PFSK-1 (cell line): ENCODE data around the gene BLCAP.

Source experiments
- FOXP2 ChIP-seq: optimal IDR thresholded peaks from 2 replicates; pipeline ENCODE3; 2011; ENCODE audit warnings: borderline replicate concordance, control low read depth, inconsistent platforms; ENCODE audit not compliant: insufficient read depth; ENCODE audit errors: extremely low read length, extremely low read depth
- POLR2AphosphoS5 ChIP-seq: IDR thresholded peaks from 2 replicates; pipeline ENCODE4 v1.6.1; 2012; ENCODE audit warnings: low read depth, mild to moderate bottlenecking, control low read depth, low read length, moderate library complexity
- SIN3A ChIP-seq: IDR thresholded peaks from 2 replicates; pipeline ENCODE4 v1.6.1; 2012; ENCODE audit warnings: mild to moderate bottlenecking, low read length, moderate library complexity, borderline replicate concordance; ENCODE audit not compliant: insufficient read depth
- TAF1 ChIP-seq: IDR thresholded peaks from 2 replicates; pipeline ENCODE4 v1.6.1; 2012; ENCODE audit warnings: low read length, control low read depth, borderline replicate concordance; ENCODE audit not compliant: insufficient read depth
- TF ChIP-seq, protein P1 (sequence below), 2 experiments: IDR thresholded peaks; 2 replicates each; pipeline versions ENCODE4 v1.6.1 to v1.8.0; 2011 to 2012; ENCODE audit warnings: low read depth in 2 of 2, low read length in 2 of 2, control low read depth in 1 of 2, inconsistent platforms in 1 of 2, mild to moderate bottlenecking in 1 of 2, moderate library complexity in 1 of 2; ENCODE audit not compliant: insufficient read depth in 1 of 2

Gene BLCAP

DNA sequence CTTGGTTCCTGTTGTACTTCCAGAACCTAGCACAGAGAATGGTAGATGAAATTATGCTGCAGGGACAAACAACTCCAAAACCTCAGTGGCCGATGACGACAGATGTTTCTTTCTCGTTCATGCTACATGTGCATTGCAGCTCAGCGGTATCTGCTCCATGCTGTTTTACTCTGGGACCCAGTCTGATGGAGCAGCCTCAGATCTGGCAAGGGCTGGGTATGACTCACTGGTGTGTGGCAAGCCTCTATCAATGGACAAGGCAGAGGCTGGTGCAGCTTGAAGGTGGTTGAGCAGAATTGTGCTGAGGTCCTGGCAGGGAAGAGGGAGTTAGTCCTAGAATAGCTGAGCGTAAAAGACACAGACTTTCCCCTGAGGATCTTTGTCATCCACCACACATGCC lies 10.3 kb upstream of the BLCAP start:
- TF ChIP-seq, protein P1, sequence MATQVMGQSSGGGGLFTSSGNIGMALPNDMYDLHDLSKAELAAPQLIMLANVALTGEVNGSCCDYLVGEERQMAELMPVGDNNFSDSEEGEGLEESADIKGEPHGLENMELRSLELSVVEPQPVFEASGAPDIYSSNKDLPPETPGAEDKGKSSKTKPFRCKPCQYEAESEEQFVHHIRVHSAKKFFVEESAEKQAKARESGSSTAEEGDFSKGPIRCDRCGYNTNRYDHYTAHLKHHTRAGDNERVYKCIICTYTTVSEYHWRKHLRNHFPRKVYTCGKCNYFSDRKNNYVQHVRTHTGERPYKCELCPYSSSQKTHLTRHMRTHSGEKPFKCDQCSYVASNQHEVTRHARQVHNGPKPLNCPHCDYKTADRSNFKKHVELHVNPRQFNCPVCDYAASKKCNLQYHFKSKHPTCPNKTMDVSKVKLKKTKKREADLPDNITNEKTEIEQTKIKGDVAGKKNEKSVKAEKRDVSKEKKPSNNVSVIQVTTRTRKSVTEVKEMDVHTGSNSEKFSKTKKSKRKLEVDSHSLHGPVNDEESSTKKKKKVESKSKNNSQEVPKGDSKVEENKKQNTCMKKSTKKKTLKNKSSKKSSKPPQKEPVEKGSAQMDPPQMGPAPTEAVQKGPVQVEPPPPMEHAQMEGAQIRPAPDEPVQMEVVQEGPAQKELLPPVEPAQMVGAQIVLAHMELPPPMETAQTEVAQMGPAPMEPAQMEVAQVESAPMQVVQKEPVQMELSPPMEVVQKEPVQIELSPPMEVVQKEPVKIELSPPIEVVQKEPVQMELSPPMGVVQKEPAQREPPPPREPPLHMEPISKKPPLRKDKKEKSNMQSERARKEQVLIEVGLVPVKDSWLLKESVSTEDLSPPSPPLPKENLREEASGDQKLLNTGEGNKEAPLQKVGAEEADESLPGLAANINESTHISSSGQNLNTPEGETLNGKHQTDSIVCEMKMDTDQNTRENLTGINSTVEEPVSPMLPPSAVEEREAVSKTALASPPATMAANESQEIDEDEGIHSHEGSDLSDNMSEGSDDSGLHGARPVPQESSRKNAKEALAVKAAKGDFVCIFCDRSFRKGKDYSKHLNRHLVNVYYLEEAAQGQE (IDR thresholded peaks at IDR 0.05; ENCODE audit: insufficient read depth in 1 of 2, low read depth in 2 of 2, low read length in 2 of 2) = no peak
- TF ChIP-seq POLR2AphosphoS5 (no peak), FOXP2 (no peak), TAF1 (no peak), SIN3A (no peak)

DNA sequence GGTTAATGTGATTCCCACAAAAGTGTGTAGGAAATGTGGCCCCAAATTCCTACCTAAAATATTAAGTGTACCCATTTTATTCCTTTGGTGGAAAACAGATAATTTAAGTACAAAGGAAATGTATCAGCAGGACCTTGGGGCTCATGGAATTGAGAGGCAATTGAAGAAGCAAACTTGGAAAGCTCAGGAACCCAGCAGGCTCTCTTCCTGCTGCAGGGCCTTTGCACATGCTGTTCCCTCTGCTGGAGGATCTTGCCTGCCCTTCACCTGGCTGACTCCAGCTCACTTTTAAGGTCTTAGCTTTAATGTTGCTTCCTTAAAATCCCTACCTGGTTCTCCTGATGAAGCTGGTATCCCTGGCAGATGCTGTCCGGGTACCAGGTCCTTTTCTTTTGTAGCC lies 9.8 kb upstream of the BLCAP start:
- TF ChIP-seq POLR2AphosphoS5 (no peak), TAF1 (no peak), FOXP2 (no peak), SIN3A (no peak)
- TF ChIP-seq, protein P1 (IDR thresholded peaks at IDR 0.05; ENCODE audit: insufficient read depth in 1 of 2, low read depth in 2 of 2, low read length in 2 of 2) = no peak

DNA sequence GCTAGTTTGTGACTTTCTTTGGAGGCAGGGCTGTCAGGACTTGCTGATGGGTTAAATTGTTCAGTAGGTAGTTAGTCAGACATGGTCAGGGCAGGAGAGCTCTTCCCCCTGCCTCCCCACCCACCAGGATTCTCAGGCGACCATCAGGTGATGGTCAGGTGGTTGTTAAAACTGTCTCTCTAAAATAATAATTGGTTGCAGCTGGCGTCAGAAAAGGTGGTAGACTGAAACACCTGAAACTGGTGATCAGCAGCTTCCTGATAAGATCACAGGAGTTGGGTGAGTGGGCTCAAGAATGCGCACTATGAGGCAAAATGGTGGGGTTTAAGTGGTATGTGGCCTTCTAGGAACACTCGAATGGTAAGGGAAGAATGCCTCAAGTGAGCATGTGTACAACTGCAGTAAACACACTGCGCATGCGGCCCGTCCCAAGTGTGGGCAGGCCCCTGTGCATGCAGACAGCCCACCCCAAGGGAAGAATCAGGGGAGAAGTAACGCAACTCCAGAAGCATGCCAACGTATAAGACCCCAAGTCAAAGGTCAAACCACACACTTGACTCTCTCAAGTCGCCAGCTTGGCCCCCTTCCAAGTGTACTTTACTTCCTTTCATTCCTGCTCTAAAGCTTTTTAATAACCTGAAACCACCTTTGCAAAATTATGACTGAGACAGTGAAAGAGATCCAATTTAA lies 7.9 kb upstream of the BLCAP start:
- no peak for TF ChIP-seq SIN3A
- no peak for TF ChIP-seq TAF1
- no peak for TF ChIP-seq FOXP2
- no peak for TF ChIP-seq POLR2AphosphoS5
- TF ChIP-seq, protein P1 (IDR thresholded peaks at IDR 0.05; ENCODE audit: insufficient read depth in 1 of 2, low read depth in 2 of 2, low read length in 2 of 2) = no peak

DNA sequence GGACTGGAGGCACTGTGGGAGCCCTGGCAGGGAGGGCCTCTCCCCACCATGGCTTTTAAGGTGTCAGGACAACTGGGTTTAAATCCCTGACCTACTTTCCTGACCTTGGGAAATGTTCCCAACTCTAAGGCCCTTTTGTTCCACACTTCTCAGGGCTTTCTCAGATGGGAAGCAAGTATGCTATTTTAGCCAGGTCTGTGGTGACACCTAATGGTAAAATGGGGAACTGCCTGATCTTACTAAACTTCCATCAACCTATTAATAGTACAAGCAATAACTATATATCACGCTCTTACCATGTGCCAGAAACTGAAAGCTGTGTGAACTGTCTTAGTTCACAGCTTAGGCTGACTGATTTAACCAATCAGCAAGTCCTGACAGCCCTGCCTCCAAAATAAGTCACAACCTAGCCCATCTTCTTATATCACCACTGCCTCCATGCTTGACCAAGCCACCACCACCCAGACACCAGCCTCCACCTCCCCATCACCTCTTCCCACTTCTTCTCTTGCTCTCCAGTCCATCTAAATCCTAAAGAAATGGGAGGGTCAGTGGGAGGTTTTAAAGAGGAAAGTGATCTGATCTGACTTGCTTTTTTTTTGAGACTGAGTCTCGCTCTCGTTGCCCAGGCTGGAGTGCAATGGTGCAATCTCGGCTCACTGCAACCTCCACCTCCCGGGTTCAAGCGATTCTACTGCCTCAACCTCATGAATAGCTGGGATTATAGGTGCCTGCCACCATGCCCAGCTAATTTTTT lies 6.9 kb upstream of the BLCAP start:
- TF ChIP-seq TAF1 (no peak), POLR2AphosphoS5 (no peak), SIN3A (no peak), FOXP2 (no peak)
- TF ChIP-seq, protein P1 (IDR thresholded peaks at IDR 0.05; ENCODE audit: insufficient read depth in 1 of 2, low read depth in 2 of 2, low read length in 2 of 2) = no peak
